Fibroblast of villous mesenchyme (primary cell): ENCODE measurements around the gene YWHAH. TPM values are rescaled to one million over a fixed set of nuclear protein-coding genes. Genes with fewer than 3 reads are reported as not detected.

Experiments used
- DNase-seq: peaks from one replicate; pipeline ENCODE4 v3.0.0-alpha.2; 2010; ENCODE audit warnings: low read depth
- H3K4me3 ChIP-seq: 2 replicates; pipeline ENCODE4 v1.5.1; 2011; ENCODE audit warnings: low read depth, mild to moderate bottlenecking, low read length
- total RNA-seq: library from RNA; depleted of rRNA; stranded (reverse); fragments of >200 nt; gene quantifications from 2 replicates; pipeline ENCODE4 v1.2.3, GENCODE V29; 2012
- TF ChIP-seq, protein P1 (sequence below): IDR thresholded peaks from 2 replicates; pipeline ENCODE4 v1.5.1; 2012; ENCODE audit warnings: low read depth, mild to moderate bottlenecking, low read length; ENCODE audit not compliant: insufficient read depth

YWHAH gene
- total RNA-seq, 1 donor: 131 TPM

DNA sequence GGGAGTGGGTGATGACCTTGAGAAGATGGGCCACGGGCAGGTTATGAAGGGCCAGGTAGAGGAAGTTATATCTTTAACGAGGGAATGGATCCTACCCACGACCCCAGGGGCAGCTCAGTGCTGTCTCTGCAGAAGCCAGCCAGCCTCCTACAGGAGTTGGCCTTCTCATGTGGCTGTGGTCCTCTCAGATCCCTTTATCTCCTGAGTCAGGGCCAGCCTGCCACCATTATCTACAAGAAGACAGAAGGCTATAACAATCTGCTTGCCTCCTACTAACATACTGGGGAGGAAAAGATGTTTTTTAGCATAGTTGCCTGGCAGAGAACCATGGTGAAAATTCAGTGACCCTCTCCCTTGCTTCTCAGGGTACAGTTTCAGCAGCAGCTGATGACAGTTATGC lies 7.0 kb upstream of the YWHAH start:
- no peak overlapping the region for H3K4me3 ChIP-seq
- DNase-seq: no peak
- TF ChIP-seq, protein P1, sequence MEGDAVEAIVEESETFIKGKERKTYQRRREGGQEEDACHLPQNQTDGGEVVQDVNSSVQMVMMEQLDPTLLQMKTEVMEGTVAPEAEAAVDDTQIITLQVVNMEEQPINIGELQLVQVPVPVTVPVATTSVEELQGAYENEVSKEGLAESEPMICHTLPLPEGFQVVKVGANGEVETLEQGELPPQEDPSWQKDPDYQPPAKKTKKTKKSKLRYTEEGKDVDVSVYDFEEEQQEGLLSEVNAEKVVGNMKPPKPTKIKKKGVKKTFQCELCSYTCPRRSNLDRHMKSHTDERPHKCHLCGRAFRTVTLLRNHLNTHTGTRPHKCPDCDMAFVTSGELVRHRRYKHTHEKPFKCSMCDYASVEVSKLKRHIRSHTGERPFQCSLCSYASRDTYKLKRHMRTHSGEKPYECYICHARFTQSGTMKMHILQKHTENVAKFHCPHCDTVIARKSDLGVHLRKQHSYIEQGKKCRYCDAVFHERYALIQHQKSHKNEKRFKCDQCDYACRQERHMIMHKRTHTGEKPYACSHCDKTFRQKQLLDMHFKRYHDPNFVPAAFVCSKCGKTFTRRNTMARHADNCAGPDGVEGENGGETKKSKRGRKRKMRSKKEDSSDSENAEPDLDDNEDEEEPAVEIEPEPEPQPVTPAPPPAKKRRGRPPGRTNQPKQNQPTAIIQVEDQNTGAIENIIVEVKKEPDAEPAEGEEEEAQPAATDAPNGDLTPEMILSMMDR: no peak

DNA sequence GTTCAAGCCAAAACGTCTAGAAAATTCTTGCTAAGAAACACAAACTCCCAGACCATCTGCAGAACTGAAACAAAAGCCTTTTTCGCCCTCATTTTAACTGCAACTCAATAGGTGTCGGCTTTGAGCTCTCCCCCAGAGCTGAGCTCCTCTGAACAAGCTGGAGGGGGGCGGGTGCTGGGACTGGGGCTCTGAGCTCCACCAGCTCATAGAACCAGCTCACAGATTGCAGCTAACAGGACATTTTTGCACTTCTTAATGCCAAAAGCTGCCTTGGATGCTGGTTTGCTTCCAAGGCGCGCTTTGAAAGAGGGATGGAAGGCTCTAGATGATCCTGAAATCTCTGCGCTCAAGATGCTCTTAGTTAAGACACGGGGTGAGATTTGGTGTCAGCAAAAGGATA lies 6.0 kb upstream of the YWHAH start:
- TF ChIP-seq, protein P1: no peak
- DNase-seq: no peak
- no peak overlapping the region for H3K4me3 ChIP-seq

DNA sequence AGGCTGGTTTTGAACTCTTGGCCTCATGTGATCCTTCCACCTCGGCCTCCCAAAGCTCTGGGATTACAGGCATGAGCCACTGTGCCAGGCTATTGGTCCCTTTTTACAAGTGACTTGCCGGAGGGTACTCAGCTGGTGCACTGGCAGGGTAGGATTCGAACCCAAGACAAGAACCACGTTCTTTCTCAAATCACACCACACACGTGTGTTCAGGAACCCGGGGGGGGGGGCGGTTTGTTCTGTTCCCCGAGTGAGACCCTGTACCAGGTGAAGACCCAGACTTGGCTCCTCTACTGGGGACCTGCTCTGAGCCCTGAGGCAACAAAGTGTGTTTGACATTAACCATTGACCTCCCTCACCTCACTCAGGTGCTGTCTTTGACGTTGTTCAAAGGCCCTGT lies 3.8 kb upstream of the YWHAH start:
- TF ChIP-seq, protein P1: no peak
- no peak overlapping the region for H3K4me3 ChIP-seq

DNA sequence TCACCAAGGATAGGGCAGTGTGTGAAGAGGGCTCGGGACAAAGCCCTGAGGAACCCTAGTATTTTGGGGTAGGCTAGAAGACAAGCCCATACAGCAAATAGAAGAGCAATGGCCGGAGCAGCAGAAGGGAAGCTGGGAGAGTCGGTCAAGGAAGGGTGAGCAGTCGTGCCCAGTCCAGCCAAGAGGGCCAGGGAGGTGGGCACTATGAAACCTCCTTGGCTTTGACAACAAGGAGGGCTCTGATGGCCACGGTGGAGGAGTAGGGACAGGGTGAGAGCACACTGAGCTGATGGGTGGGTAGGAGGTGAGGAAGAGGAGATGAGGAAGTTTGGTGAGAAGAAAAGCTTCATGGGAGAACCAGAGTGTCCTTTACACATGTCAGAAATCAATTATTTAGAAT lies 2.2 kb upstream of the YWHAH start:
- no peak overlapping the region for H3K4me3 ChIP-seq
- TF ChIP-seq, protein P1: no peak
- no peak for DNase-seq

More for the DNA sequence above, 3.8 kb upstream of the YWHAH start:
- no peak for DNase-seq

DNA sequence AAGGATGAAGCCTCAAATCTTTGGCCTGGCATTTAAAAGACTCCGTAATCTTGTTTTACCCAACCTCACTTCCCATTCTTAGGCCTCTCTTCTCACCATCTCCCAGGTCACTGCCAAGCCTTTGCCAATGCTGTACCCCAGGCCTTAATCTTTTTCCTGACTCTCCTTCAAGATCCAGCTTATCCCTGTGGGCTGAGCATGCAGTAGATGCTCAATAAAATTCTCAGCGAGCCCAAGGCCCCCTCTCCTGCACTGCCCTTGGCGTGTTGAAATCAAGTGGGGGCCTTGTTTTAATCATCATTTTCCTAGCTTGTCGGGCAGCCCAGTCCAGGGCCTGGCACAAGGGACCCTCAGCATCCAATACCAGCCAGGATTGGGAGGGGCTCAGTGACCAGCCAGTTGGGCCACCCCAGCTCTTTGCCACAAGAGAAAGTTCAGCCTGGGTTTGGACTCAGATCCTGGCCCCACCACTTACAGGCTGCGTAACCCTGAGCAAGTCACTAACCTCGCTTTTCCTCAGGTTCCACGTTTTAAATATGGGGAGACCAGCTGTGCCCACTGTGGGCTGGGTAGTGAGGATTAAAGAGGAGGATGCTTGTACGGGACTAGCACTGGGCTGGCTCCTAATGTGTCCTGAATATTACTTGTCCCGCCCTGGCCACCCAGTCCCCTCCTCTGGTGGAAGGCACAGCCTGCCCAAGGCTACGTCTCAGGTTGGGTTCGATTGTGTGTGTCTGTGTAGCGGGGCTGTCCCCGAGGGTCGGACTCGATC lies 943 bp upstream of the YWHAH start:
- DNase-seq: no peak
- TF ChIP-seq, protein P1: no peak

DNA sequence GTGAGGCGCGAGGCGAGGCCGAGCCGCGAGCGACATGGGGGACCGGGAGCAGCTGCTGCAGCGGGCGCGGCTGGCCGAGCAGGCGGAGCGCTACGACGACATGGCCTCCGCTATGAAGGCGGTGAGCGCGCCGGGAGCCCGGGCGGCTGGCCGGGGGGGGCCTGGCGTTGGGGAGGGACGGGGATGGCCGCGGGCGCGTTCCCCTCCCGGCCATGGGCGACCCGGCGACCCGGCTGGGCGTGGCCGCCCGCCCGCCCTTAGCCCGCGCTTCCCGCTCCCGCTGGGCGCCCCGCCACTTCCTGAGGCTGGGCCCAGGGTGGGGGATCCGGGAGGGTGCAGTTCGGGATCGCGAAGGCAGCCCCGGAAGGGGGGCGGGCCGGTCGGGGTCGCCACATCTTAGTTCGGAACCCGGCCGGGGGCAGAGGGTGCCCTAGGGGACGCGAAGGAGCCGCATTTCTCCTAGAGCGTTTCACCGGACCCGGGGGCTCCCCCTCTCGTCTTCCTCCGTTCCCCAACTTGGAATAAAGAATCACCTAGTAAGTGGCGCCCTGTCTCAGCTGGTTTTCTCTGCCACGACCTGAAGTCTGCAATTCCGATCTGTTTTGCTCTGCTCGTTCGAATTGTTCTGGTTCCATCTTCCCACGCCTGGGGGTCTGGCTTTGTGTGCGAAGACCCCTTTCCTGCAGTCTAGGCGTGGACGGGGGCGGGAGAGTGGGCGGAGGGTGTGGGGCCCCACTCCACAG lies 536 bp downstream of the YWHAH start:
- DNase-seq: no peak
- TF ChIP-seq, protein P1: peak; percentile 10

More for the DNA sequence above, 943 bp upstream of the YWHAH start:
- peak overlapping the region; percentile 73 for H3K4me3 ChIP-seq

More for the DNA sequence above, 536 bp downstream of the YWHAH start:
- peak overlapping the region; percentile 83 for H3K4me3 ChIP-seq
